Measurements from ENCODE around the gene NARS2.
"Not testable (repeated sequence)": the region's sequence is repeated elsewhere in the genome, so short reads cannot be mapped to it uniquely, and the experiment has no call there.

Gene NARS2

DNA sequence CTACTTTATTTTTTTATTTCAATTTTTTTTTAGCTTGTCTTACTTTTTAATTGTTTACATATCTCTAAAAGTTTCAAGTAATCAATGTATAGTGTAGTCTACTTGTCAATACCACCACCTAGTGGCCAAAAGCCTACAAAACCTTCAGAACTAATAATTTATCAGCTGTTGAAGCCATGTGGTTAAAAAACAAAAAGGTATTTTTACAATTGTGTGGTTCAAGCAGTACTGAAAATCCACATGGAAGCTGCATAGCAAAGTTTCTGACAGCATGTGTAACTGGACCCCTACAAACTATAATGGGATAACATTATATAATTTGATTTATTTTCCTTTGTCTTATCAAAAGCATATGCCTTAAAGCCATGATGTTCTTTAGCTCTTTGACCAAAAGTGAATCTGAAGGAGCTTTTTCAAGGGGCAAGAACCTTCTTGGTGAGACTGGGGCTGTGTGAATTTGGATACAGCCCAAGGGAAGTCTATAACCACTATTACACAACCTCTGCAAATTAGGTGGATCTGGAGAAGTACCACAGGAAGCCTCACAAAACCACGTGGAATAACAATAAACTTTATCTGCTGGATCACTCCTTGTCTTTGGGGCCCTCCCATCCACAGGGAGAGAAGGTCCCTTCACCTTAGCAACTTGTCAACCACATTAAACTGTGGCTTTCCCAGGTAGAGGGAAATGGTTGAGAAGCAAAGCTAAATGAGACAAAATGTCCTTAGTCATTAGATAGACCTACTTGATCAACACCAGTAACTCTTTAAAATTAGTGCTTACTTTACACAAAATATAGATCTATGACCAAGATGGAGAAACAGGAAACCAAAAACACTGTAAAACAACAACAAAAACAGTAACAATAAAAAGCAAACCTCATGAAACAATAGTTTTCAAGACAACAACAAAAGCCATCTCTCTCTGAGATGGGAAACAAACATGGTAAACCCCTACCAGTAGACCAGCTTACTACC, 9.9 kb downstream of the NARS2 start:
- Mint-ChIP-seq H3K36me3 (ENCODE audit: low read depth) (peaks cover 44% of the 10 kb centered on the region), H3K9me3 (no peaks in the 10 kb centered on the region), H3K4me1 (ENCODE audit: low read depth) (peaks cover 48% of the 10 kb centered on the region), H3K27me3 (ENCODE audit: low read depth) (no peaks in the 10 kb centered on the region), H3K27ac (peak overlapping the region; percentile 67), H3K4me3 (peak overlapping the region; percentile 41)
- DNase-seq (ENCODE audit: low spot score) = peak; percentile 32

DNA sequence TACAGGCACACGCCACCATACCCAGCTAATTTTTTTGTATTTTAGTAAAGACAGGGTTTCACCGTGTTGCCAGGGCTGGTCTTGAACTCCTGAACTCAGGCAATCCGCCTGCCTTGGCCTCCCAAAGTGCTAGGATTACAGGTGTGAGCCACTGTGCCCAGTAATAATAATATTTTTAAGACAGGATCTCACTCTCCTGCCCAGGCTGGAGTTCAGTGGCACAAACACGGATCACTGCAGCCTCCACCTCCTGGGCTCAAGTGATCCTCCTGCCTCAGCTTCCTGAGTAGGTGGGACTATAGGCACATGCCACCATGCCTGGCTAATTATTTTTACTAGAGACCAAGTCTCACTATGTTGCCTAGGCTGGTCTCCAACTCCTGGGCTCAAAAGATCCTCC, 10.6 kb downstream of the NARS2 start:
- Mint-ChIP-seq H3K36me3 (ENCODE audit: low read depth) (peaks cover 49% of the 10 kb centered on the region), H3K27ac (peak overlapping the region; percentile 67), H3K4me1 (ENCODE audit: low read depth) (peaks cover 54% of the 10 kb centered on the region)
- DNase-seq (ENCODE audit: low spot score); H3K27me3 Mint-ChIP-seq (ENCODE audit: low read depth); H3K4me3 Mint-ChIP-seq; H3K9me3 Mint-ChIP-seq: not testable (repeated sequence)

DNA sequence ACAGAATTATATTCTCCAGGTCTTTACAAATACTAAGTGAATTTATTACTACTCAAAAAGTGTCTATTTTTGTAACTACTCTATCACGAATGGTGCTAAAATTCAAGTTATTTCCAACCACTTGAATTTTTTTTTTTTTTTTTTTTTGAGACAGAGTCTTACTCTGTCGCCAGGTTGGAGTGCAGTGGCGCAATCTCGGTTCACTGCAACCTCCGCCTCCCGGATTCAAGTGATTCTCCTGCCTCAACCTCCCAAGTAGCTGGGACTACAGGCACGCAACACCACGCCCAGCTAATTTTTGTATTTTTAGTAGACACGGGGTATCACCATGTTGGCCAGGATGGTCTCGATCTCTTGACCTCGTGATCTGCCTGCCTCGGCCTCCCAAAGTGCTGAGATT, 11.6 kb downstream of the NARS2 start:
- not testable (repeated sequence) for H3K27me3 Mint-ChIP-seq (ENCODE audit: low read depth); H3K4me3 Mint-ChIP-seq; H3K9me3 Mint-ChIP-seq; DNase-seq (ENCODE audit: low spot score)
- H3K4me1 Mint-ChIP-seq (ENCODE audit: low read depth) = peaks cover 58% of the 10 kb centered on the region
- H3K27ac Mint-ChIP-seq = peak overlapping the region; percentile 91
- peaks cover 47% of the 10 kb centered on the region for H3K36me3 Mint-ChIP-seq (ENCODE audit: low read depth)

DNA sequence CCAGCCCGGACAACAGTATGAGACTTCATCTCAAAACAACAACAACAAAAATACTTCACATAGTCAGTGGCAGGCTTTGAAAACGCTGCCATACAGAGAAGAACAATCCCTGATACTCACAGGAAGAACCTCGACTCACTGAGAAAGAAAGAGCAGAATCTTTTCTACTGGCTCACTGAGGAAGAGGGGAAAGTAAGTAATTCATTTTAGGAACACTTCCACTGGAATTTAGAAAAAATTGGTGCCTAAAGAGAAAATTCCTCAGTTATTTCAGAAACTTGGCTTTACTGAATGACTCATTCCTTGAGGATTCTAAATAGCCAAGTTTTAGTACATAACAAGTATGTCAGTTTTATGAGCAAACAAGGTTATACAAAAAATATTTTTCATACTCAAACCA, 12.3 kb downstream of the NARS2 start:
- no peak for DNase-seq (ENCODE audit: low spot score)
- H3K27ac Mint-ChIP-seq = peak overlapping the region; percentile 91
- H3K27me3 Mint-ChIP-seq (ENCODE audit: low read depth) = no peaks in the 10 kb centered on the region
- no peaks in the 10 kb centered on the region for H3K9me3 Mint-ChIP-seq
- peaks cover 60% of the 10 kb centered on the region for H3K4me1 Mint-ChIP-seq (ENCODE audit: low read depth)
- peak overlapping the region; percentile 82 for H3K4me3 Mint-ChIP-seq
- peaks cover 50% of the 10 kb centered on the region for H3K36me3 Mint-ChIP-seq (ENCODE audit: low read depth)

DNA sequence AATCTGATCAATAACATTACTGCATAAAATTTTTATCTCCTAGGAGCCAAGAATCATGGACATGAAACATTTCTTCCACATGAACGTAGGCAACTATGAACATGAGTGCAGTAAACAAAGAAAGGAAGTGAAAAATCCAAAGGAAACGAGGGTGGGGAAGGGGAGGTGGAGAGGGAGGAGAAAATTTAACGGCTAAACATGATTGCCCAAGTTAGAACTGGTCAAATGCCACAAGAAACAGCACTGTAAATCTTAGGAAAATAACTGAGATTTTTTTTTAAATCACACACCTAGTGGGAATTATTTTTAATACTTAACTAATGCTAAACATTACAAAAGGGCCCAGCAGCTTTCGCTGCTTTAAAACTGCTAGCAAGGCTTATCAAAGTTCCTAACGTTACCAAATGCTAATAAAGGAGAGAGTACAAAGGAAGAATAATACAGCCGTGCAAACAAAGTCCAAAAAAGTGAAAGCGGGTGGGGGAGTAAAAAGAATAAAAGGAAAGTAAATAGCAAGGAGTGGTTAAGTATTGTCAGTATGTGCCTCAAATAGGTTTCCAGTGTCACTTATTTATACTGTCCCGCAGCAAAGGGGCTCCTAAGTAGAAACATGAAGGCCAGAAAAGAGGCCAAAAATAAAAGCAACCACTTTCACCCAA, 13.7 kb downstream of the NARS2 start:
- Mint-ChIP-seq H3K4me1 (ENCODE audit: low read depth) (peaks cover 64% of the 10 kb centered on the region), H3K36me3 (ENCODE audit: low read depth) (peaks cover 57% of the 10 kb centered on the region)

DNA sequence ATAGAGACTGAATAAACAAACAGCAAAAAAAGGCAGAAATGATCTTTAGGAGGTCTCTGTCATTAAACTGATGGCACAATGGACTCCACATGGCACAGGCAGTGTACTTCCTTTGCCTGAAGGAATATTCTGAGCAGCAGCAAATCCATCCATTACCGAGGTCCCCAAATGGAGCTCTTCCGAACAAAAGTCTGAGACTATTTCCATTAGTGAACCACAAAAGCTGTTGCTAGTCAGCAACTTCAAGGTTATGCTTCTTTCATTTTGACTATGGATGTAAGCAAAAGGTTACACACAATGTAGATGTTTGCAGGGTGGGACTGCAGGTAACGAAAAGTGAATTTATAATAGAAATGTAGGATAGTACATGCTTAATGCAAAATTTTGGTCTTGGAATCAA, 14.5 kb downstream of the NARS2 start:
- DNase-seq (ENCODE audit: low spot score) = no peak
- H3K27me3 Mint-ChIP-seq (ENCODE audit: low read depth) = no peaks in the 10 kb centered on the region
- H3K36me3 Mint-ChIP-seq (ENCODE audit: low read depth) = peaks cover 57% of the 10 kb centered on the region
- peaks cover 61% of the 10 kb centered on the region for H3K4me1 Mint-ChIP-seq (ENCODE audit: low read depth)
- peaks cover 3% of the 10 kb centered on the region for H3K9me3 Mint-ChIP-seq
- peak overlapping the region; percentile 82 for H3K4me3 Mint-ChIP-seq
- peak overlapping the region; percentile 91 for H3K27ac Mint-ChIP-seq

More for the DNA sequence above, 13.7 kb downstream of the NARS2 start:
- Mint-ChIP-seq H3K9me3 (peaks cover 2% of the 10 kb centered on the region), H3K4me3 (peak overlapping the region; percentile 82), H3K27ac (peak overlapping the region; percentile 91), H3K27me3 (ENCODE audit: low read depth) (no peaks in the 10 kb centered on the region)
- DNase-seq (ENCODE audit: low spot score) = no peak

DNA sequence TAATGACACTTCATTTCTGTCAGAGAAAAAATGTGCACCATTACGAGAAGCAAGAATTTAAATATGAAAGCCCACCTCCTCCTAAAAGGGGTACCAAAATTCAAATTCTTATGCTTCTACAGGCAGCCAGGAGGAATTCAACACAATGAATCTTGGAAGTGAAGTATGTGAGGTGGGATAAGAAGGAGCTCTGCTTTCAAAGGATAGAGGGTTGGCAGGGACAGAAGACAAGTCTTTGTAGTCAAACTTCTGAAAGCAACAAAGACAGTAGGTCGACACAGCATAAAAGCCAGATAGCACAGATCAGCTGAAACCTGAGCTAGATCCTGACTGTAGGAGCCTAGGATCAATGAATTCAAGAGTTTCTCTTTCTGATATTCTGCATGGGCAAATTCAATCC, 17.4 kb downstream of the NARS2 start:
- no peak for DNase-seq (ENCODE audit: low spot score)
- H3K4me1 Mint-ChIP-seq (ENCODE audit: low read depth) = peaks cover 46% of the 10 kb centered on the region
- H3K27me3 Mint-ChIP-seq (ENCODE audit: low read depth) = no peaks in the 10 kb centered on the region
- H3K9me3 Mint-ChIP-seq = peaks cover 8% of the 10 kb centered on the region
- no peak overlapping the region for H3K4me3 Mint-ChIP-seq
- H3K36me3 Mint-ChIP-seq (ENCODE audit: low read depth) = peaks cover 66% of the 10 kb centered on the region
- no peak overlapping the region for H3K27ac Mint-ChIP-seq

DNA sequence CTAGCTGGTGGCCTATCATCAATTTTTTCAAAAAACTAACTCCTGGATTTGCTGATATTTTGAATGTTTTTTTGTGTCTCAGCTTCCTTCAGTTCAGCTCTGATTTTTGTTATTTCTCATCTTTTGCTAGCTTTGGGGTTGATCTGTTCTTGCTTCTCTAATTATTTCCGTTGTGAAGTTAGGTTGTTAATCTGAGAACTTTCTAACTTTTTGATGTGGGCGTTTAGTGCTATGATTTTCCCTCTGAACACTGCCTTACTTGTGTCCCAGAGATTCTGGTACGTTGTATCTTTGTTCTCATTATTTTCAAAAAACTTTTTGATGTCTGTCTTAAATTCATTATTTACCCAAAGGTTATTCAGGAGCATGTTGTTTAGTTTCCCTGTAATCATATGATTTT, 19.1 kb downstream of the NARS2 start:
- Mint-ChIP-seq H3K9me3 (peaks cover 12% of the 10 kb centered on the region), H3K36me3 (ENCODE audit: low read depth) (peaks cover 70% of the 10 kb centered on the region), H3K27me3 (ENCODE audit: low read depth) (no peaks in the 10 kb centered on the region), H3K27ac (no peak overlapping the region), H3K4me3 (no peak overlapping the region), H3K4me1 (ENCODE audit: low read depth) (peaks cover 35% of the 10 kb centered on the region)
- DNase-seq (ENCODE audit: low spot score) = no peak

DNA sequence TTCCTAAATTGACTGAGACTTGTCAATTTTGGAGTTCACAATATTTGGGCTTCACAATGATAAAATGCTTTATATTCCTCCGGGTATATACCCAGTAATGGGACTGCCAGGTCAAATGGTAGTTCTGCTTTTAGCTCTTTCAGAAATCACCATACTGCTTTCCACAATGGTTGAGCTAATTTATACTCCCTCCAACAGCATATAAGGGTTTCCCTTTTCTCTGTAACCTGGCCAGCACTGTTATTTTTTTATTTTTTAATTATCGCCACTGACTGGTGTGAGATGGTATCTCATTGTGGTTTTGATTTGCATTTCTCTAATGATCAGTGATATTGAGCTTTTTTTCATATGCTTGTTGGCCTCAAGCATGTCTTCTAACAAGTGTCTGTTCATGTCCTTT, 21.8 kb downstream of the NARS2 start:
- Mint-ChIP-seq H3K4me1 (ENCODE audit: low read depth) (peaks cover 24% of the 10 kb centered on the region), H3K9me3 (peaks cover 12% of the 10 kb centered on the region), H3K27me3 (ENCODE audit: low read depth) (no peaks in the 10 kb centered on the region), H3K4me3 (no peak overlapping the region), H3K36me3 (ENCODE audit: low read depth) (peaks cover 51% of the 10 kb centered on the region), H3K27ac (no peak overlapping the region)
- DNase-seq (ENCODE audit: low spot score) = no peak

DNA sequence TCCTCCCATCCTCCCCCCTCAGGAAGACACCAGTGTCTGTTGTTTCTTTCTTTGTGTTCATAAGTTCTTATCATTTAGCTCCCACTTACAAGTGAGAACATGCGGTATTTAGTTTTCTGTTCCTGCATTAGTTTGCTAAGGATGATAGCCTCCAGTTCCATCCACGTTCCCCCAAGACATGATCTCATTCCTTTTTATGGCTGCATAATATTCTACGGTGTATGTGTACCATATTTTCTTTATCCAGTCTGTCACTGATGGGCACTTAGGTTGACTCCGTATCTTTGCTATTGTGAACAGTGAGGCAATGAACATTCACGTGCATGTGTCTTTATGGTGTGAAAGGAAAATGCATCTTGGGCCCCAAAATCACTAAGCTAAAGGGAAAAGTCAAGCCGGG, 22.5 kb downstream of the NARS2 start:
- Mint-ChIP-seq H3K4me1 (ENCODE audit: low read depth) (peaks cover 24% of the 10 kb centered on the region), H3K36me3 (ENCODE audit: low read depth) (peaks cover 46% of the 10 kb centered on the region), H3K9me3 (peaks cover 12% of the 10 kb centered on the region)
- H3K27ac Mint-ChIP-seq; H3K4me3 Mint-ChIP-seq; H3K27me3 Mint-ChIP-seq (ENCODE audit: low read depth); DNase-seq (ENCODE audit: low spot score): not testable (repeated sequence)

DNA sequence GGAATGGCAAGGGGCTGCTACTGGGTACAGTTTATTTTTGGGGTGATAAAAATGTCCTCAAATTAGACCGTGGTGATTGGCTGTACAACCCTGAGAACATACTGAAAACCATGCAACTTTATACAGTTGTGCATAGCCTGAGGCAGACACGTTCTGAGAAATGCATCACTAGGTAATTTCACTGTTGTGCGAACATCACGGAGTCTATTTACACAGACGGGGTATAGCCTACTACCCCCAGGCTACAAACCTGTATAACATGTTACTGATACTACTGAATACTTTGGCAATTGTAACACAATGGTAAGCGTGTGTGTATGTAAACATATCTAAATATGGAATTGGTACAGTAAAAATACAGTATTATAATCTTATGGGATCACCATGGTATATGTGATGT, 23.6 kb downstream of the NARS2 start:
- Mint-ChIP-seq H3K4me3 (no peak overlapping the region), H3K27ac (no peak overlapping the region), H3K27me3 (ENCODE audit: low read depth) (no peaks in the 10 kb centered on the region), H3K9me3 (peaks cover 10% of the 10 kb centered on the region), H3K36me3 (ENCODE audit: low read depth) (peaks cover 37% of the 10 kb centered on the region), H3K4me1 (ENCODE audit: low read depth) (peaks cover 20% of the 10 kb centered on the region)
- no peak for DNase-seq (ENCODE audit: low spot score)

DNA sequence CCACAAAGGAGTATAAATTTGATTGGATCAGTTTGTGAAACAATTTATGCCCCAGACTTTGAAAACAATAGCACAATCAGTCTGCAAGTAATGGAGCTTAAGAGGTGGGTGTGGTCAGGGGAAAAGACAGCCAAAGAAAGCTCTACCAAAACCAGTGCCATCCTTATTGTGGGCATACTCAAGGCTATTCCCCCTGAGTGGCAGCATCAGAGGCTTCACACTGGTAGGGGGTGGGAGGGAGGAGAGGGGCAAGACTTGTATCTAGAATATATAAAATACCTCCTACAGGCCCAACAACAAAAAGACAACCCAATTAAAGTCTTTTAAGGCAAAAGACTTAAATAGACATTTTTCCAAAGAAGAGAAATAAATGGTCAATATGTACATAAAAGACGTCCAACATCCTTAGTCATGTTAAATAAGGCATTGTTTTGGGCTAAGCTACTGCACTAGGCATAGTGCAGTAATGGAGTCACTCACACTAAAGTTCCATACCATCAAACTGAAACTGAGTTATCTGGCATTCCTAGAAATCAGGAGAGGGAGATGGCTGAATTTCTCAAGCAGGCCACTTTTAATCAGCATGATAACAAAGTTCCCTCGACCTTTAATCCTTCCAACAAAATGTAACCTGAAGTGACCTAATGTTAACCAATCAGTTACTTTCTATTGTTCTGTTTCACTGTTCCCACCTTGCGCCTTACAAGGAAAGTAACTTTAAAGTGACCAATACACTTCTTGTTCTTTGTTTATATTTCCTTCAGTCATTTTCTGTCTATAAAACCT, 24.8 kb downstream of the NARS2 start:
- H3K4me3 Mint-ChIP-seq = no peak overlapping the region
- H3K27me3 Mint-ChIP-seq (ENCODE audit: low read depth) = no peaks in the 10 kb centered on the region
- H3K4me1 Mint-ChIP-seq (ENCODE audit: low read depth) = peaks cover 14% of the 10 kb centered on the region
- H3K9me3 Mint-ChIP-seq = peaks cover 8% of the 10 kb centered on the region
- no peak for DNase-seq (ENCODE audit: low spot score)
- H3K36me3 Mint-ChIP-seq (ENCODE audit: low read depth) = peaks cover 33% of the 10 kb centered on the region
- H3K27ac Mint-ChIP-seq = no peak overlapping the region

DNA sequence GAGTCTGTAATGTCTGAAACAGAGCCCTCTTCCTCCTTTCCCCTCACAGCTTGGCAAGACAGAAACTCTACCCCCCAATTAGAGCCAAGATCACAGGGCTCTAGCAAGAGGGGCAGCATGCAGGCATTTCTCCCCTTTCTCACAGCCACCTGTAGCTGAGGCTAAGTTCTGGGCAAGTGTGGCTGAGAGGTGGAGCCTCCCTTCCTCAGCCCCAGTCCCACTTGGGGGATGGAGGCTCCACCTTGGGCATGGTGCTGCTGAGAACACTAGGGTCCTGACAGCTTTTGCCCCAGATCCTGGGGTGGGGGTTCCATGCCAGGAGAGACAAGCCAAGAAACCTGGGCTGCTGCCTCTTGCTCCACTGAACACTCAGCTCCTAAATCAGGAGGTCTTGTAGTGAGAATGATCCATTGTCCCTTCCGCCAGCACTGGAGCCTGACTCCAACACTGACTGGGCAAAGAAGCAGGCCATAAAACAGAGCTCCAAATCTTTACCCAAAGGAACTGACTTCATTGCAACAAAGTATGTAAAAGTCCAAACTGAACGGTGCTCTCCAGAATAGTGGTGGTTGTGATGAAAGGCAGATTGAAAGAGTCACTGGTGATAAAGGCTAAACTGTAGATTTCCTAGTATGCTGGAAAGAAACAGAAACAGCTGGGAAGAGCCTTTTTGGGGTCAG, 25.6 kb downstream of the NARS2 start:
- Mint-ChIP-seq H3K27me3 (ENCODE audit: low read depth) (no peaks in the 10 kb centered on the region), H3K4me3 (no peak overlapping the region), H3K4me1 (ENCODE audit: low read depth) (peaks cover 14% of the 10 kb centered on the region), H3K27ac (no peak overlapping the region), H3K9me3 (peaks cover 9% of the 10 kb centered on the region), H3K36me3 (ENCODE audit: low read depth) (peaks cover 26% of the 10 kb centered on the region)
- no peak for DNase-seq (ENCODE audit: low spot score)
